SK-N-MC (cell line): ENCODE measurements around the gene AARSD1.
"Not testable (repeated sequence)": the region's sequence is repeated elsewhere in the genome, so short reads cannot be mapped to it uniquely, and the experiment has no call there.

Experiments
- DNase-seq: peaks from one replicate; pipeline ENCODE4 v3.0.0-alpha.2; 2011; ENCODE audit warnings: low read depth, low spot score
- H3K27ac ChIP-seq: fragments of 200-600 bp; sonication (generic); 2 replicates; pipeline ENCODE4 v1.5.1; 2016; ENCODE audit warnings: mixed run types
- H3K36me3 ChIP-seq: fragments of 200-600 bp; sonication (generic); 2 replicates; pipeline ENCODE4 v1.6.1; 2017; ENCODE audit warnings: antibody characterized with exemption, low read length, mixed read lengths; ENCODE audit not compliant: insufficient read depth
- H3K4me3 ChIP-seq: fragments of 200-600 bp; sonication (generic); 2 replicates; pipeline ENCODE4 v1.5.1; 2016
- H3K9ac ChIP-seq: fragments of 200-600 bp; sonication (generic); 2 replicates; pipeline ENCODE4 v1.8.0; 2017; ENCODE audit warnings: mixed run types, mixed read lengths; ENCODE audit not compliant: insufficient read length
- H3K9me3 ChIP-seq: fragments of 200-600 bp; sonication (generic); 2 replicates; pipeline ENCODE4 v1.6.1; 2017; ENCODE audit warnings: low read depth, mild to moderate bottlenecking, antibody characterized with exemption, low read length, moderate library complexity, mixed read lengths
- EZH2 ChIP-seq: fragments of 200-600 bp; sonication (generic); IDR thresholded peaks from one replicate; pipeline ENCODE4 v1.6.1; 2017; ENCODE audit warnings: antibody characterized with exemption
- FOXP2 ChIP-seq: optimal IDR thresholded peaks from 2 replicates; pipeline ENCODE3; 2011; ENCODE audit warnings: mild to moderate bottlenecking, moderate library complexity; ENCODE audit not compliant: insufficient read depth; ENCODE audit errors: extremely low read length, control extremely low read depth
- POLR2AphosphoS5 ChIP-seq: IDR thresholded peaks from 2 replicates; pipeline ENCODE4 v1.6.1; 2012; ENCODE audit warnings: mild to moderate bottlenecking, low read depth, low read length, borderline replicate concordance

AARSD1 gene

GRCh38 chr17:42918902-42919521, 45.2 kb downstream of the AARSD1 start:
- Histone ChIP-seq H3K9ac (peak overlapping the region; percentile 24), H3K36me3 (no peaks in the 10 kb centered on the region), H3K27ac (peak overlapping the region; percentile 14), H3K9me3 (no peaks in the 10 kb centered on the region), H3K4me3 (no peak overlapping the region)
- TF ChIP-seq EZH2 (no peak), POLR2AphosphoS5 (no peak)
- no peak for DNase-seq

GRCh38 chr17:42917236-42917603, 47.0 kb downstream of the AARSD1 start:
- no peak overlapping the region for H3K9ac ChIP-seq
- no peak for TF ChIP-seq EZH2
- no peak for TF ChIP-seq FOXP2
- TF ChIP-seq POLR2AphosphoS5, result no peak
- H3K4me3 ChIP-seq, result no peak overlapping the region
- no peaks in the 10 kb centered on the region for H3K36me3 ChIP-seq
- no peak overlapping the region for H3K27ac ChIP-seq
- no peak for DNase-seq
- H3K9me3 ChIP-seq, result no peaks in the 10 kb centered on the region

GRCh38 chr17:42916388-42917235, 47.6 kb downstream of the AARSD1 start:
- DNase-seq, H3K9ac ChIP-seq: not testable (repeated sequence)

GRCh38 chr17:42915288-42915687, 49.0 kb downstream of the AARSD1 start:
- not testable (repeated sequence) for H3K36me3 ChIP-seq, DNase-seq, H3K4me3 ChIP-seq, H3K27ac ChIP-seq, H3K9ac ChIP-seq, H3K9me3 ChIP-seq

More at GRCh38 chr17:42916388-42917235, 47.6 kb downstream of the AARSD1 start:
- H3K27ac ChIP-seq, H3K9me3 ChIP-seq, H3K36me3 ChIP-seq, H3K4me3 ChIP-seq: not testable (repeated sequence)

- no peak for DNase-seq
- H3K4me3 ChIP-seq, result no peak overlapping the region
- H3K9ac ChIP-seq, result no peak overlapping the region
- TF ChIP-seq EZH2, result no peak
- no peak for TF ChIP-seq FOXP2
- TF ChIP-seq POLR2AphosphoS5, result no peak
- no peak overlapping the region for H3K27ac ChIP-seq
- H3K36me3 ChIP-seq, result no peaks in the 10 kb centered on the region
- no peaks in the 10 kb centered on the region for H3K9me3 ChIP-seq
Measured at GRCh38 chr17:42913981-42914617, 50.2 kb downstream of the AARSD1 start.

GRCh38 chr17:42913522-42913921, 50.7 kb downstream of the AARSD1 start:
- no peak for DNase-seq
- Histone ChIP-seq H3K4me3 (no peak overlapping the region), H3K27ac (no peak overlapping the region), H3K36me3 (no peaks in the 10 kb centered on the region), H3K9ac (no peak overlapping the region), H3K9me3 (no peaks in the 10 kb centered on the region)
- TF ChIP-seq EZH2 (no peak), FOXP2 (no peak), POLR2AphosphoS5 (no peak)

GRCh38 chr17:42908872-42909700, 55.2 kb downstream of the AARSD1 start:
- Histone ChIP-seq H3K27ac (no peak overlapping the region), H3K4me3 (no peak overlapping the region), H3K36me3 (no peaks in the 10 kb centered on the region), H3K9me3 (no peaks in the 10 kb centered on the region), H3K9ac (no peak overlapping the region)
- no peak for TF ChIP-seq FOXP2
- TF ChIP-seq EZH2, result no peak
- DNase-seq, result no peak

- Histone ChIP-seq H3K27ac (no peak overlapping the region), H3K9me3 (no peaks in the 10 kb centered on the region), H3K36me3 (no peaks in the 10 kb centered on the region), H3K4me3 (no peak overlapping the region), H3K9ac (no peak overlapping the region)
- no peak for DNase-seq
- TF ChIP-seq POLR2AphosphoS5 (no peak), FOXP2 (no peak), EZH2 (no peak)
Measured at GRCh38 chr17:42906772-42907446, 57.3 kb downstream of the AARSD1 start.
